Brain microvascular endothelial cell (primary cell): Measurements from ENCODE around the gene PLA2G6.
A peak's percentile ranks its signal among the peaks of the same experiment; 100 is the strongest.

Experiments
- DNase-seq: peaks from one replicate; pipeline ENCODE4 v3.0.0-alpha.2; 2020
- H3K27ac ChIP-seq: fragments of 250-450 bp; sonication (Bioruptor Pico); 2 replicates; pipeline ENCODE4 v1.5.1; 2020; ENCODE audit warnings: mild to moderate bottlenecking, moderate library complexity
- H3K27me3 ChIP-seq: fragments of 250-450 bp; sonication (Bioruptor Pico); replicated peaks from 2 replicates; pipeline ENCODE4 v1.5.1; 2020; ENCODE audit warnings: mild to moderate bottlenecking
- H3K36me3 ChIP-seq: fragments of 250-450 bp; sonication (Bioruptor Pico); replicated peaks from 2 replicates; pipeline ENCODE4 v1.5.1; 2020; ENCODE audit warnings: mild to moderate bottlenecking
- H3K4me3 ChIP-seq: 2 replicates; pipeline ENCODE4 v1.5.1; 2011; ENCODE audit warnings: low read depth, mild to moderate bottlenecking, control low read depth, low read length, moderate library complexity
- CTCF ChIP-seq: IDR thresholded peaks from 2 replicates; pipeline ENCODE4 v1.5.1; 2011; ENCODE audit warnings: low read depth, mild to moderate bottlenecking, moderate library complexity, low read length, control low read depth, inconsistent platforms; ENCODE audit errors: missing control alignments
- in situ Hi-C: cut with HindIII; loops from 2 replicates; pipeline ENCODE4 v1.10.0; 2017; ENCODE audit warnings: low sequenced_read_pairs, low pct_ligation_motif_present

The PLA2G6 gene

GRCh38 chr22:38175206-38176118, 6.2 kb downstream of the PLA2G6 start:
- no peak for TF ChIP-seq CTCF
- H3K27me3 ChIP-seq, result no peaks in the 10 kb centered on the region
- H3K4me3 ChIP-seq, result no peak overlapping the region
- DNase-seq, result no peak
- H3K27ac ChIP-seq, result peak overlapping the region; percentile 35
- in situ Hi-C loops, result no loop called here
- no peaks in the 10 kb centered on the region for H3K36me3 ChIP-seq

- Histone ChIP-seq H3K36me3 (no peaks in the 10 kb centered on the region), H3K4me3 (no peak overlapping the region), H3K27me3 (no peaks in the 10 kb centered on the region), H3K27ac (no peak overlapping the region)
- TF ChIP-seq CTCF, result no peak
- no peak for DNase-seq
- in situ Hi-C loops, result no loop called here
These were observed 7.0 kb downstream of the PLA2G6 start for GRCh38 chr22:38174626-38175025.

- in situ Hi-C loops, result no loop called here
- no peak for DNase-seq
- H3K4me3 ChIP-seq, result no peak overlapping the region
- H3K36me3 ChIP-seq, result no peaks in the 10 kb centered on the region
- no peak for TF ChIP-seq CTCF
- H3K27me3 ChIP-seq, result no peaks in the 10 kb centered on the region
- no peak overlapping the region for H3K27ac ChIP-seq
These were observed 8.1 kb downstream of the PLA2G6 start for GRCh38 chr22:38173641-38173906.

GRCh38 chr22:38172832-38173640, 8.6 kb downstream of the PLA2G6 start:
- in situ Hi-C loops, result no loop called here
- no peaks in the 10 kb centered on the region for H3K36me3 ChIP-seq
- TF ChIP-seq CTCF, result no peak
- no peak overlapping the region for H3K4me3 ChIP-seq
- no peaks in the 10 kb centered on the region for H3K27me3 ChIP-seq
- no peak overlapping the region for H3K27ac ChIP-seq
- peak; percentile 29 for DNase-seq

- no peak for TF ChIP-seq CTCF
- H3K36me3 ChIP-seq, result no peaks in the 10 kb centered on the region
- in situ Hi-C loops, result no loop called here
- no peak overlapping the region for H3K4me3 ChIP-seq
- no peak overlapping the region for H3K27ac ChIP-seq
- no peak for DNase-seq
- no peaks in the 10 kb centered on the region for H3K27me3 ChIP-seq
These were observed 9.5 kb downstream of the PLA2G6 start for GRCh38 chr22:38171927-38172831.
